ENCODE measurements around the gene FBXO31. TPM values are rescaled to one million over a fixed set of nuclear protein-coding genes. Genes with fewer than 3 reads are reported as not detected.
A peak's percentile ranks its signal among the peaks of the same experiment; 100 is the strongest.

FBXO31 gene
- total and polyA plus RNA-seq, 2 of the 13 experiments (the other 11 are each of a cell fraction or from before 2014, with no cell fraction given), result 92.4 to 101 TPM

DNA sequence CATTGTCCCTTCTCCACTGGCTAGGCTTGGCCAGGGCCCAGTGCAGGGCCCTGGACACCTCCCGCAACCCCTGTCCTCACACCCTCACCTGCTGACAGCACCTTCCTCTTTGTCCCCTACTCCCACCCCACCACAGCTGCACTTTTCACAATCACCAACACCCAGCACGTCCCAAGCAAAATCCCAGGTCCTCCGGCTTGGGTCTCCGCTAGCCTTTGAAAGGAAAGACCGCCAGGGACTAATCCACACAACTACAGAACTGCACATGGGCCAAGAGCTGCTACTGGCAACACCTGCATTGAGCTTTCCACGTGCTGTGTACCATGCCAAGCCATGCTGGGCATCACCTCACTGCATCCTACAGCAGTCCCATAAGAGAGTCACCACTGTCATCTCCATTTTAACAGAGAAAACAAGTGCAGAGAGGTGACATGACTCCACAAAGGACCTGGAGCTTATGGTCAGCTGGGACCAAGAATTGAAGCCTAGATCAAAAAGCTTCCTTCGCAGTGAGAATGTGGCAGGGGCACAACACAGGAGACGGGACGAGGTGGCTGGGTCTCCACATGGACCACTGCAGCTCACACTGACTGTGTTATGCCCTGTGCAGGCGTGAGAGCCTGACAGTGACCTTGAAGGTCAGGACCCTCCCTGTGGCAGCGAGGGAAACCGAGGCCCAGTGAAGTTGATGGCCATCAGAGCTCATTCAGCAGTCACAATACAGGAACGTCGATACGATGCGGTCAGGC lies 22.5 kb downstream of the FBXO31 start (continued):
- TF ChIP-seq ZBTB38 (CRISPR knock-in tag; IDR thresholded peaks at IDR 0.05) (peak; percentile 84; the same call in 1 of the 2 replicates), HMG20B (CRISPR knock-in tag; conservative IDR thresholded peaks at IDR 0.05) (no peak), NFKBIZ (CRISPR knock-in tag; IDR thresholded peaks at IDR 0.05) (no peak), PAF1 (CRISPR knock-in tag; IDR thresholded peaks at IDR 0.05) (0 out of 2 replicates have a peak, but pooled peaks have one; percentile 14)
- TF ChIP-seq, protein P1, sequence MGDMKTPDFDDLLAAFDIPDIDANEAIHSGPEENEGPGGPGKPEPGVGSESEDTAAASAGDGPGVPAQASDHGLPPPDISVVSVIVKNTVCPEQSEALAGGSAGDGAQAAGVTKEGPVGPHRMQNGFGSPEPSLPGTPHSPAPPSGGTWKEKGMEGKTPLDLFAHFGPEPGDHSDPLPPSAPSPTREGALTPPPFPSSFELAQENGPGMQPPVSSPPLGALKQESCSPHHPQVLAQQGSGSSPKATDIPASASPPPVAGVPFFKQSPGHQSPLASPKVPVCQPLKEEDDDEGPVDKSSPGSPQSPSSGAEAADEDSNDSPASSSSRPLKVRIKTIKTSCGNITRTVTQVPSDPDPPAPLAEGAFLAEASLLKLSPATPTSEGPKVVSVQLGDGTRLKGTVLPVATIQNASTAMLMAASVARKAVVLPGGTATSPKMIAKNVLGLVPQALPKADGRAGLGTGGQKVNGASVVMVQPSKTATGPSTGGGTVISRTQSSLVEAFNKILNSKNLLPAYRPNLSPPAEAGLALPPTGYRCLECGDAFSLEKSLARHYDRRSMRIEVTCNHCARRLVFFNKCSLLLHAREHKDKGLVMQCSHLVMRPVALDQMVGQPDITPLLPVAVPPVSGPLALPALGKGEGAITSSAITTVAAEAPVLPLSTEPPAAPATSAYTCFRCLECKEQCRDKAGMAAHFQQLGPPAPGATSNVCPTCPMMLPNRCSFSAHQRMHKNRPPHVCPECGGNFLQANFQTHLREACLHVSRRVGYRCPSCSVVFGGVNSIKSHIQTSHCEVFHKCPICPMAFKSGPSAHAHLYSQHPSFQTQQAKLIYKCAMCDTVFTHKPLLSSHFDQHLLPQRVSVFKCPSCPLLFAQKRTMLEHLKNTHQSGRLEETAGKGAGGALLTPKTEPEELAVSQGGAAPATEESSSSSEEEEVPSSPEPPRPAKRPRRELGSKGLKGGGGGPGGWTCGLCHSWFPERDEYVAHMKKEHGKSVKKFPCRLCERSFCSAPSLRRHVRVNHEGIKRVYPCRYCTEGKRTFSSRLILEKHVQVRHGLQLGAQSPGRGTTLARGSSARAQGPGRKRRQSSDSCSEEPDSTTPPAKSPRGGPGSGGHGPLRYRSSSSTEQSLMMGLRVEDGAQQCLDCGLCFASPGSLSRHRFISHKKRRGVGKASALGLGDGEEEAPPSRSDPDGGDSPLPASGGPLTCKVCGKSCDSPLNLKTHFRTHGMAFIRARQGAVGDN (CRISPR knock-in tag; IDR thresholded peaks at IDR 0.05), result peak; percentile 34; the same call in 1 of the 2 replicates

DNA sequence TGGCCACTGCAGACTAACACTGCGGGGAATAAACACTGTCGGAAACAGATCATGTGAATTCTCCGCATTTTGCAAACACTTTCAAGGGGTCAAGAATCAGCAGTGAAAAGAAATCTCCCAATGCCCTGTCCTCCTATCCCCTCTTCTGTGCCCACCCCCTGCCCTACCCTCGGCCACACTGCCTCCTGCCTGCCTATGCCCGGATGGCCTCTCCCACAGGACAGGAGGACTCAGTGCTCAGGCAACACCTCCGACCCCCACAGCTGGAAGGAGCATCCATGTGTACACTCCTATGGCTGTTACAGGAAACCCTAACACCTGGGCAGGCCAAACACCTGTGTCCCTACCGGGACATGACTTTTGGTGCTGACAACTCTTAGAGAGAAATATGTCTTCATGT lies 24.5 kb downstream of the FBXO31 start:
- WGBS (ENCODE audit: low lambda C conversion rate), result 97% methylated on average over 7 of the region's 7 CpGs
- Histone ChIP-seq H3K4me1 (ENCODE audit: insufficient read depth, low read length) (peaks cover 70% of the 10 kb centered on the region), H3K27ac (ENCODE audit: extremely low read length, insufficient read depth, low read length) (no peak overlapping the region), H3K27me3 (ENCODE audit: control insufficient read depth in 1 of 2, insufficient read depth in 2 of 2, low read length in 2 of 2) (no peaks in the 10 kb centered on the region), H3K36me3 (replicated peaks in 1 of 2; ENCODE audit: control insufficient read depth in 1 of 2, insufficient read depth in 2 of 2, low read length in 2 of 2) (peaks cover 46 to 87% of the 10 kb centered on the region in 2 experiments), H3K4me3 (replicated peaks in 1 of 3; ENCODE audit: insufficient read depth in 1 of 3, low read depth in 2 of 3, low read length in 3 of 3) (no peak overlapping the region), H3K9ac (ENCODE audit: insufficient read depth, low read depth, low read length) (no peak overlapping the region), H3K9me3 (ENCODE audit: low read length) (no peaks in the 10 kb centered on the region), H3K4me2 (ENCODE audit: low read depth, low read length) (no peak overlapping the region), H2AFZ (ENCODE audit: low read length) (no peak overlapping the region), H3K79me2 (ENCODE audit: insufficient read depth, low read length) (peaks cover 95% of the 10 kb centered on the region), H4K20me1 (ENCODE audit: insufficient read depth, low read length) (peaks cover 94% of the 10 kb centered on the region)
- ChIA-PET CTCF (ENCODE audit: low intra/inter-chr PET ratio, low total read pairs) (no interaction called here), POLR2A (interaction anchor here (1.1 to 18.0 kb wide), 3 partner anchors 8 to 29 kb away, joined by 3 to 265 read pairs (median 6); partner anchors contain the start of gene FBXO31)
- DNase-seq (ENCODE audit: low spot score) (no peak), ATAC-seq (no peak), FAIRE-seq (no peak)
- intact Hi-C loops (cut with micrococcal nuclease; ENCODE audit: unreplicated experiment) (loop anchor here (5.0 kb wide), 1 partner anchor 42 kb away; the partner anchor contains the start of gene C16orf95), in situ Hi-C loops (cut with HindIII; ENCODE audit: extremely low pct_ligation_motif_present, low pct_unique_long_range_greater_than_20kb) (no loop called here)
- BruUV-seq (replicated peaks), result no TSS peak
- TF ChIP-seq MBD4 (IDR thresholded peaks at IDR 0.05; ENCODE audit: borderline replicate concordance, low read length) (no peak), JDP2 (CRISPR knock-in tag; IDR thresholded peaks at IDR 0.05; ENCODE audit: borderline replicate concordance) (no peak), BHLHE40 (IDR thresholded peaks at IDR 0.05; ENCODE audit: low read length) (no peak), MED13 (CRISPR knock-in tag; IDR thresholded peaks at IDR 0.05) (no peak), GFI1 (CRISPR knock-in tag; IDR thresholded peaks at IDR 0.05; ENCODE audit: borderline replicate concordance) (no peak), KLF6 (CRISPR knock-in tag; IDR thresholded peaks at IDR 0.05) (no peak), ZNF703 (CRISPR knock-in tag; IDR thresholded peaks at IDR 0.05; ENCODE audit: borderline replicate concordance) (no peak), NFATC3 (CRISPR knock-in tag; IDR thresholded peaks at IDR 0.05) (no peak), ZNF350 (CRISPR knock-in tag; IDR thresholded peaks at IDR 0.05; ENCODE audit: borderline replicate concordance, low read depth) (no peak), SRSF4 (IDR thresholded peaks at IDR 0.05; ENCODE audit: low read depth, low read length, poor library complexity, severe bottlenecking) (no peak), POLR2AphosphoS2 (IDR thresholded peaks at IDR 0.05; ENCODE audit: low read depth, low read length) (peak; percentile 55; the same call in 1 of the 2 replicates), POLR2AphosphoS5 (IDR thresholded peaks at IDR 0.05; ENCODE audit: low read depth, low read length) (peak; percentile 34; the same call in 1 of the 2 replicates), ZNF430 (CRISPR knock-in tag; IDR thresholded peaks at IDR 0.05) (no peak), MAZ (IDR thresholded peaks at IDR 0.05; ENCODE audit: borderline replicate concordance, low read depth, low read length) (no peak), MAZ (CRISPR knock-in tag; IDR thresholded peaks at IDR 0.05; ENCODE audit: low read depth) (no peak)

Data from HepG2 (cell line).